HG03066 (cell line): ENCODE data around the gene MKS1.

Experiments
- ATAC-seq: cut with Tn5 transposase; IDR thresholded peaks from one replicate; pipeline ENCODE4 v1.9.1; 2021; ENCODE audit warnings: low read depth; ENCODE audit not compliant: unreplicated experiment

The MKS1 gene

GRCh38 chr17:58219007-58219788, at the start of gene MKS1:
Gene MKS1 (minus strand): TSS chr17:58219255. CDS start chr17:58219230, 25 bp downstream.
- peak; percentile 93 for ATAC-seq

GRCh38 chr17:58268326-58268725, 49.3 kb upstream of the MKS1 start:
- ATAC-seq = no peak

- no peak for ATAC-seq
These were observed 48.6 kb upstream of the MKS1 start for GRCh38 chr17:58267347-58268324.

- no peak for ATAC-seq
These were observed 47.1 kb upstream of the MKS1 start for GRCh38 chr17:58265902-58266875.

GRCh38 chr17:58265271-58265670, 46.2 kb upstream of the MKS1 start:
- ATAC-seq = no peak

GRCh38 chr17:58264407-58265103, 45.5 kb upstream of the MKS1 start:
- ATAC-seq = no peak

- no peak for ATAC-seq
These were observed 44.7 kb upstream of the MKS1 start for GRCh38 chr17:58263773-58264172.

- ATAC-seq = no peak
These were observed 43.1 kb upstream of the MKS1 start for GRCh38 chr17:58262149-58262548.

- no peak for ATAC-seq
These were observed 35.7 kb upstream of the MKS1 start for GRCh38 chr17:58254803-58255202.

GRCh38 chr17:58253082-58253481, 34.0 kb upstream of the MKS1 start:
- no peak for ATAC-seq

- no peak for ATAC-seq
These were observed 33.1 kb upstream of the MKS1 start for GRCh38 chr17:58252141-58252540.

GRCh38 chr17:58250344-58251011, 31.4 kb upstream of the MKS1 start:
- no peak for ATAC-seq

GRCh38 chr17:58249270-58250133, 30.4 kb upstream of the MKS1 start:
- ATAC-seq = no peak

- no peak for ATAC-seq
These were observed 29.9 kb upstream of the MKS1 start for GRCh38 chr17:58248955-58249269.

- no peak for ATAC-seq
These were observed 28.7 kb upstream of the MKS1 start for GRCh38 chr17:58247511-58248363.

GRCh38 chr17:58246781-58247180, 27.7 kb upstream of the MKS1 start:
- ATAC-seq = no peak

GRCh38 chr17:58246104-58246740, 27.2 kb upstream of the MKS1 start:
- no peak for ATAC-seq
